KOPT-K1 (cell line): ENCODE results near the gene CCDC110.
"Not testable (repeated sequence)": the region's sequence is repeated elsewhere in the genome, so short reads cannot be mapped to it uniquely, and the experiment has no call there.

ENCODE experiments used
- H3K27ac ChIP-seq: fragments of 200-600 bp; sonication (generic); 2 replicates; pipeline ENCODE4 v1.5.1; 2016; ENCODE audit warnings: antibody characterized with exemption, mild to moderate bottlenecking, low read depth, low read length; ENCODE audit not compliant: poor library complexity, severe bottlenecking
- H3K36me3 ChIP-seq: fragments of 200-600 bp; sonication (generic); 2 replicates; pipeline ENCODE4 v1.5.1; 2017; ENCODE audit warnings: antibody characterized with exemption, mild to moderate bottlenecking, low read length, moderate library complexity; ENCODE audit not compliant: insufficient read depth
- H3K9me3 ChIP-seq: fragments of 200-600 bp; sonication (generic); 2 replicates; pipeline ENCODE4 v1.5.1; 2017; ENCODE audit warnings: antibody characterized with exemption, low read length, mild to moderate bottlenecking; ENCODE audit not compliant: insufficient read depth, poor library complexity, severe bottlenecking

The CCDC110 gene

DNA sequence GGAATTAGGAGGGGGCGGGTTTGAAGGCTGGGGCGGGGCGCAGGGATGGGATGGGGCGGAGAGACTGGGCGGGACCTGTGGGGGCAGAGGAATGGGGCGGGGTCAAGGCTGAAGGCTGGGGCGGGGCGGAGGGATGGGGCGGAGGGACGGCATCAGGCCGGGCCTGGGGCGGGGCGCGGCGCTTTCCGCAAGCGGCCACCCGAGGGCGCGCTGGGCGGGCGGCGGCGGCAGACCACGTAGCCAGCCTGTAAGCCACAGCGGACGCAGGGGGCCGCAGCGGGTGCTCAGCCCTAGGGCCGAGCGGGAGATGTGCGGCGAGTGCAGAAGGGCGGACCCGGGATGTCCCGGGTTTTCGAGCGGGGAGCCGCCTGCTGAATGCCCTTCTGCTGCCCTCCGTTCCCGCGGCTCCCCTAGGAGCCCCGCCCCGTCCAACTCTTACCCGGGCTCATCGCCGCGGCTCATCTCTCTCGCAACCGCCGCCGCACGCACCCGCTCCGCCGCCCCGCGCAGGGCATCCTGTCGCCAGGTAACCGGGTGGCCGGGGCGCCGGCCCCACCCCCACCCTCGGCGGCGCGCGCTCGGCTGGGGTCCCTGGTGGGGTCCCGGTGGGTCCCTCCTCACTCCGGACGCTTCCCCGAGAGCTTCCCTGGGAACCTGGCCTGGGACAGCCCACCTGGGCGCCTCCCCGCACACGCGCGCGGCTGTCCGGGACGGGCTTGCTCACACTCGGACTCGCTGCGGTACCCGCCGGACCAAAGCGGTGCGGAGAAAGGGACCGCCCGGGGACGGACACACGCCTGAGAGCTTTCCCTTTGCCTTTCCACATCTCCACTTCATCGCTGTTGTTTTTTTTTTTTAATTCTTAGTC lies at the start of gene CCDC110:
Gene CCDC110 (minus strand): TSS at position 499 of the 868 bp plus-strand sequence. CDS start 50 bp downstream, at position 449.
- H3K9me3 ChIP-seq: peaks cover 10% of the 10 kb centered on the region
- no peak within 1 kb of the TSS for H3K27ac ChIP-seq
- H3K36me3 ChIP-seq: no peaks in the 10 kb centered on the region

DNA sequence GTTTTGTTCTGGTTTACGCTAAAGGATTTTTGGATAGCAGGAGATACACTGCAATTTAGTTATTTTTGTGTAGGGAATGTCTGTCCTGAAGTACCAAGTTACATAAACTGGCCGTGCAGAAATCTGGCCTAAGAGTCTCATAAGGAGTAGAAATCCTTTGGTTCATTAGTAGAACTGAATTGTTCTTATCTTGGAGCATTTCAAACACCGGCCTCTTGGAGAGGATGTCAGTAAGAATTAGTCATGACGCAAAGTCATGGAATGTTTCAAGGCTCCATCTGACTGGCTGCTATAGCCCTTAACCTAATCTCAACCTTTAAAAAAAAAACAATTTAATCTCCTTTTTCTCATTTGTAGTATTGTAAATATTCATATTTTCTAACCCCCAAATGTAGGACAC lies 48.6 kb upstream of the CCDC110 start:
- H3K27ac ChIP-seq: no peak overlapping the region
- H3K36me3 ChIP-seq: no peaks in the 10 kb centered on the region
- H3K9me3 ChIP-seq: no peaks in the 10 kb centered on the region

DNA sequence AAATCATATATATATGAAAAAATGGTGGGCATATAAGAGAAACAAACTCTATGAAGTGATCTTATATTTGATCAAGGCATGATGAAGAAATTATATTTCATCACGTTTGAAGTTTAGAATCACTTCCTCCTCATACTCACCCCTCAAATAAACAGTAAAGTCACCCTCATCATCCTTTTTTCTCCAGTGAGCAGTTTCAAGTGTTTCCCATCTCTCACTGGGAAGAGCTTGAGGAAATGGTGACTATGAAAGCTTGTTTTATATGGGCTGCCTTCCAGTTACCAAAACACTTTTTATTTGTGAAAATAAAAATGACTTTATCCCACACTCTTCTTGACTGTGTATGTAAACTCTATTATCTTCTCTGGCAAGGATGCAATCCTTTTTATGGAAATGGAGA lies 47.0 kb upstream of the CCDC110 start:
- Histone ChIP-seq H3K36me3 (no peaks in the 10 kb centered on the region), H3K9me3 (no peaks in the 10 kb centered on the region), H3K27ac (no peak overlapping the region)

DNA sequence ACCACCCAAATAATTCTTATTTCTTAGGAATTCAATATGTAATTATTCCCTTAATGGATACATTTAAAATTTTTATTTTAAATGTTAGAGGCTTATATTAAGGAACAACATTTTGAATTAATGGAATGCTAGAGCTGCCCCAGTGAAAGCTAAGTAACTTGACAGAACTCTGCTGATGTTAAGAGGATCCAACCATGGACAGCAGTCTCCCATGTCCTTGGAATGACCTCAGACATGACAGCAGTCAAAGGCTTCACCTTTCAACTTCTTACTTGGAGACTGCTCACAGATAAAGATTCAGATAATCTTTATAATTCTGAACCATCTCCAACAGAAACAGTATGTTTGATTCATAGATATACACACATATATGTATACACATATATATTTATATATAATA lies 46.5 kb upstream of the CCDC110 start:
- H3K27ac ChIP-seq: no peak overlapping the region
- H3K36me3 ChIP-seq: no peaks in the 10 kb centered on the region
- no peaks in the 10 kb centered on the region for H3K9me3 ChIP-seq

DNA sequence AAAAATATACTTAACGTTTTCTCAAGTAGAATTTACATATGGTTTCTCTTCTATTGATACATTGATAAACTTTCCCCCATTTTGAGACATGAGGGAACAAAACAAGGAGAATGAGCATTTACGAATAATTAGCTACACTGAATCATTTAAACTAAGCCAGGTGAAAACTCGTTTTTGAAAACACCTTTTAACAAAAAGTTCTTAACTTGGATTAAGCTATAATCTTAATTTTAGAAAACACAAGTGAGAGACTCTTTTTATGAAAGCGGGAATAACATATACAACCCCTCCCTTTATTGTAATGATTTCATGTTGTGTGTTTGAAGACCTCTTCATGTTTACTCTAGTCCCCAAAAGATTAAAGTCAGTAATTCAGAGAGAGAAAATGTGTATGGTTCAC lies 43.7 kb upstream of the CCDC110 start:
- H3K27ac ChIP-seq: no peak overlapping the region
- H3K36me3 ChIP-seq: no peaks in the 10 kb centered on the region
- no peaks in the 10 kb centered on the region for H3K9me3 ChIP-seq

DNA sequence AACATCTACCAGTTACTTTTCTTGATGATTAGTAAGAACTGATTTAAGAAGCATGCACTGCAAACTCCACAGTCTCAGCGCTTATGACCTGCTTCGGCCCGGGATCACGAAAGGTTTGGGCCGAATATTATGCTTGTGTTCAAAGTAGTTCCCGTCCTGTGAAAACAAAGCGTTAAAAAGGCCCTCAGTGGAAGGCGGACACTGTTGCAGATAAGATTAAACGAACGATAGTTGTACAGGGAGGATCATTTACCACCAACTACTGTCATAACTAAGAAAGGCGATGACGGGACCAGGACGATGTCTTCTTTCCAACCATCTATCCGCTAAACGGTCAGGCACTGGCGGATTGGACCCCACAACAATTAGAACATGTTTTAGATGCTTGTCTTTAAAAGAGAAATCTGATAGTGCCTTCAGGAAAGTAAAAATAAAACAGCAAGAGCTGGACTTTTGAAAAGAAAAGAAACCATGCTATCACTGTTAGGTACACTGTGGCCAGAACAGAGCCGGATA lies 42.7 kb upstream of the CCDC110 start:
- no peak overlapping the region for H3K27ac ChIP-seq

DNA sequence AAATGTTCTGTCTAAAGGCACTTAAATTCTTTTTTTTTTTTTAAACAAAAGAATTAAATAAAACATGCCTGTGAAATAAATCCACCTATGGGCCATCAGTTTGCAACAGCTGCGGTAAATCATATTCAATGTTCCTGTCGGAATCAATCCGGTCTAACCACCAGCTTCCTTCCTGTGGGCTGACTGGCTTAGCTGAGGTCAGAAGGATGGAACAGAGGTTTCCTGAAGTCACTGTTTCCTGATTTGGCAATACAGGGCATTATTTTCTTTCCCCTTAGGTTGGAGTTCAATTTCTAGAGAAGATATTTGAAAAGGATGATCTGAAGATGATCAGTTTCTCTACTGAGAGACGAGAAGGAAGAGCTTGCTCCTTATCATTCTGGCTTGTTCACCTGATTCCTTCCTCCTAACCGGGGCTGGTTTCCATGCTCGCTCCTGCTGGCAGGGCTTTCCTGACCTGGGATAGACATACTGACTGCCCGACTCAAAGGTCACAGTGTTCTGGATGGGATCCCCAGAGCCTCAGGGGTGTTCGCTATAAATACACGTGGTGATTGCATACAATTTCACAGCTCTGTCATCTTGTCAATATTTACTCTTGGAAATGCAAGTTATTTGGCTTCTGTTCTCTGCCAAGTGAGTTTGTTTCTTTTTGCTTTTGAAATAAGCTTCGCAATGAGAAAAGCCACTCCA lies 42.1 kb upstream of the CCDC110 start:
- H3K36me3 ChIP-seq: no peaks in the 10 kb centered on the region
- H3K27ac ChIP-seq: no peak overlapping the region
- no peaks in the 10 kb centered on the region for H3K9me3 ChIP-seq

More for the DNA sequence above, 42.7 kb upstream of the CCDC110 start:
- no peaks in the 10 kb centered on the region for H3K9me3 ChIP-seq
- no peaks in the 10 kb centered on the region for H3K36me3 ChIP-seq

DNA sequence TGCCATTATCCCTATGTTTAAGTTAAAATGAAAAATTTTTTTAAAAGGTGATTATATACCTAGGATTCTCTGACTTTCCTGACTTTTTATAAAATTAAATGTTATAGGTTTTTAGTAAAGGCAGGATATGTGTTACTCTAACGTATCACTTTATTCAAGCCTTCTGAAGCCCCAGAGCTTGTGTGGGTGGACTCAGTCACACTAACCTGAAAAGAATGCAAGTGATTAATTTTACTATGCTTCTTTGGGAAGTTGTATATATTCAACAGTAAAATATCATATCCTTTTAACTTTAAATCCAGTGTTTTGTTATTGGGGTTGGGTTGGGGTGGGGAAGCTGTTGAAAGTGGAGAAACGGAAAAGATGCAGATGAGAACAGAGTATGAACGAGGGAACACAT lies 41.0 kb upstream of the CCDC110 start:
- H3K27ac ChIP-seq: no peak overlapping the region

DNA sequence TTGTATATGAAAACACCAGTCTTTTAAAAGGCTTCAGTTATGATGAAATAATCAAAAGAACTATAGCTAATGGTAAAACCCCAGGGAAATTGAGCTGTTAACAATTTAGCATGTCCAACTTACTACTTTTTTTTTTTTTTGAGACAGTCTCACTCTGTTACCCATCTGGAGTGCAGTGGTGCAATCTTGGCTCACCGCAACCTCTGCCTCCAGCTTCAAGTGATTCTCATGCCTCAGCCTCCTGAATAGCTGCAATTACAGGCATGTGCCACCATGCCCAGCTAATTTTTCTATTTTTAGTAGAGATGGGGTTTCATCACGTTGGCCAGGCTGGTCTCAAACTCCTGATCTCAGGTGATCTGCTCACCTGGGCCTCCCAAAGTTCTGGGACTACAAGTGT lies 39.7 kb upstream of the CCDC110 start:
- H3K9me3 ChIP-seq, H3K36me3 ChIP-seq, H3K27ac ChIP-seq: not testable (repeated sequence)

More for the DNA sequence above, 41.0 kb upstream of the CCDC110 start:
- H3K36me3 ChIP-seq: no peaks in the 10 kb centered on the region
- H3K9me3 ChIP-seq: no peaks in the 10 kb centered on the region

DNA sequence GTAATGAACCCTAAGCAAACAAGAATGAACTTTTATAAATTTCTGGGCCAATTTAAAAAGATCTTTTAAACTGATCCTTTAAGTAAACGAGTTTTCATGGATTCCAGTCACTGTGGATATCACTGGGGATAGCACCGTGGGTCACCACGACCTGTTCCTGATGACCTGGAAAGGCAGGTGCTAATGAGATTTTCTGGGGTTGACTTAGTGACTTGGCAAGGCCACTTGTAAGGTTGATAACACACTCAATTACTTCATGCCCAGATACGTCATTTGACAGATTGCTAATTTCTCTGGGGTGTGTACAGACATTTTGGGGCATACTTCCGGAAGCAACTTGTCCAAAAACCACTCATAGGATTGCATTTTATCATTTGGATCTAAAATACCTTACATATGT lies 39.3 kb upstream of the CCDC110 start:
- Histone ChIP-seq H3K36me3 (no peaks in the 10 kb centered on the region), H3K27ac (no peak overlapping the region), H3K9me3 (no peaks in the 10 kb centered on the region)

DNA sequence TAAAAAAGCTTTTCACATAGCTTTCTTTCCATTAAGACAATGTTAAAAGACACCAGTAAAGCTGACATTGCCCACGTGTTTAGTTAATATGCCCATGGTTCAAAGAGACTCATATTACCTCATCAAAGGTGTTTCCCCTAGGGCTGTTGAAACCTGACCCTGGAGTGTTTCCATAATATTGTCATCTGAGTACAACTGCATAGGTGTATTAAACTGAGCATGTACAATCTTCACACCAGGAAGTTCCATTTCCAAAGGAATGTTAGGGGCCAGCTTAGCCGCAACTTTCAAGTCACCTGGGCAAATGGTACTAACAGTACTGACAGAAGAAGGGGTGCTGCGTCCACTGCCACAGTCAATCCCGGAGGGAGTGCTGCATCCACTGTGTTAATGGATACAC lies 36.6 kb upstream of the CCDC110 start:
- H3K36me3 ChIP-seq: no peaks in the 10 kb centered on the region
- no peak overlapping the region for H3K27ac ChIP-seq
- no peaks in the 10 kb centered on the region for H3K9me3 ChIP-seq

DNA sequence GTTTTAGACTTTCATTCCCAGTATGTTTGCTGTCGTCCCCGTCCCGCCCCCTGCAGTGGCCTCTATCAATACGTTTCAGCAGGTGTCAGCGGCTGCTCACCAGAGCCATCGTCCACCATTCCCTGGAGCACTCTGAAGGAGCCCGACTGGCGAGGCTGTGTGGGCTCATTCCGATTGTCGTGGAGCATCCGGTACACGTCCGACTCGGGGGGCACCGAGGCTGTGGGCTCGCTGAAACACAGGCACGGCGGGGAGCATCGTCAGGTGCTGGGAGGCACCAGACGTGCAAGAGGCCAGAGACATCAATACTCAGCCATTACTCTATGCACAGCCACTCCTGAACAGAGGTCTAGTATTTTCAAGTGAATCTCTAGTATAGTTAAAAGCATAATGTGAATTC lies 34.9 kb upstream of the CCDC110 start:
- no peaks in the 10 kb centered on the region for H3K36me3 ChIP-seq
- no peak overlapping the region for H3K27ac ChIP-seq
- H3K9me3 ChIP-seq: peaks cover under 1% of the 10 kb centered on the region

DNA sequence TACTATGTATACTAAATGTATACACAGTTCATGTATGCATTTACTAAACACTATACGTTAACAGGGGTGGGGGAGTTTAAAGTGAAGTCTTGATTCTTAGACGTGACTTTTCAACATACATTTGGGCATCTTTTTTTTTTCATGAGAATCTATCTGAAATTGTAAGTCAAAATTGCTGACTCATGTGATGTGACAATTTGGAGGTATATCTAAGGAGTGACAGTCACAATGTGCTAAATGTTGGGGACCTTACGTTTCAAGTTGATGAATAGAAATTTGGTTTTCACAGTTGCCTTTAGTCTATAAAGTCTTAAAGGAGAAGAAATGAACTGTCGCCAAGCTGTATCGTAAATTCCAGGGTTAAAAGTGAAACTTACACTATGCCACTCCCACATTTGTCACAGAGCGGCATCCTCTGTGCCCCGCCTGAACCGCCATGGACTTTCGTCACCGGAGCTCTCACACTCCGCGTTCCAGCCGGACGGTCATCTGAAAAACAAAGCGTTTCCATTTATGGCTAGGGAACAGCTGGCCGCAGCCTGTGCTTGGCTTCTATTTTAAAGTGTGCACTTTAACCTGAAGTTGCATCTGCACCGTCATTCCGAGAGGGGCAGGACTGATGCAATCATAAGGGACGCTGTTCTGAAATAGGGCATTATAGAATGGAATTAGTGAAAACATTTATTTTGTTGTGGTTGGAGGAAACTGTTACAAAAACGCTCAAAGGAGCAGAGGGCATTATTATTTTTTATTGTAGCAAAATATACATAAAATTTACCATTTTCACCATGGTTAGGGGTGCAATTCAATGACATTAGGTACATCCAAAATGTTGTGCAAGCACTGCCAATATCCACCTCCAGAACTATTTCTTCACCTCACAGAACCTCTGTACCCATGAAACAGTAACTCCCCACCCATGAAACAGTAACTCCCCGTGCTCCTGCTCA lies 32.8 kb upstream of the CCDC110 start:
- no peaks in the 10 kb centered on the region for H3K36me3 ChIP-seq
- peaks cover 16% of the 10 kb centered on the region for H3K9me3 ChIP-seq
- H3K27ac ChIP-seq: no peak overlapping the region

DNA sequence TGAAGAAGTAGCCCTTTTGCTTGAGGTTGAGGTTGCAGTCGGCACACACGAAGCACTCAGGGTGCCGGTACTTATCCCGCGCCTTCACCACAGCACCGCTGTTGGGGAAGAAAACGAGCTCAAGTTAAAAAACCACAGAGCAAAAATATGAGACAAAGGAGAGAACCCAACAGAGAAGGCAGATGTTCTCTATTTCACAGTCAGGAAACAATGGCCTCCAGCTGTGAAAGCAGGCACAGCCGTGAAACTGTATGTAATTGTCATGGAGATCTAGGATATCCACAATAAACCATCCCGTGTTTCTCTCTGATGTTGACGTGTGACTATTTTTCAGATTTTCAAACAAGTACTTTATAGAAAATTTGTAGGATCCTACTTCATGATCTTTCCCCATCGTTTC lies 30.9 kb upstream of the CCDC110 start:
- H3K9me3 ChIP-seq: peaks cover 16% of the 10 kb centered on the region
- no peaks in the 10 kb centered on the region for H3K36me3 ChIP-seq
- no peak overlapping the region for H3K27ac ChIP-seq

DNA sequence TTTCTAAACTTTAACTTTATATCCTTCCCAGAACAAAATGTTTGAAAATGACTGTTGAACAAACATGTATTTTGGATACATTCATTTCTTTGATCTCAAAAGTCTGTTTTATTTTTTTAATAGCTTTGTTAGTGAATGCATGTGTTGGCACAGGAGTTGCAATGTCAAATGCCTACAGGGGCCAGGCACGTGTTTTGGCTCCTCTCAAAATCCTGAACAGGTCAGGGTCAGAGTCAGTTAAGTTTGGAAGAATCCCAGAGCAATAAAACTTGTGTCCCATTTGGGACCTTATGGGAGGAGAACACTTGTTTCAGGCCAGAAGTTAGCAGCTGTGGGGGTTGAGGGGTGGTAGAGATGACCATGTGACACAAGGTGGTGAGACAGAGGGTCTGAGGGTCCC lies 29.0 kb upstream of the CCDC110 start:
- Histone ChIP-seq H3K9me3 (peaks cover 16% of the 10 kb centered on the region), H3K36me3 (no peaks in the 10 kb centered on the region), H3K27ac (no peak overlapping the region)
